Measurements from ENCODE around the gene CHIT1. TPM values are rescaled to one million over a fixed set of nuclear protein-coding genes. Genes with fewer than 3 reads are reported as not detected.
"Not testable (repeated sequence)": the region's sequence is repeated elsewhere in the genome, so short reads cannot be mapped to it uniquely, and the experiment has no call there.

Gene CHIT1
- total RNA-seq, 2 donors from 2014 or later, result 0.30 TPM; not detected in 1

DNA sequence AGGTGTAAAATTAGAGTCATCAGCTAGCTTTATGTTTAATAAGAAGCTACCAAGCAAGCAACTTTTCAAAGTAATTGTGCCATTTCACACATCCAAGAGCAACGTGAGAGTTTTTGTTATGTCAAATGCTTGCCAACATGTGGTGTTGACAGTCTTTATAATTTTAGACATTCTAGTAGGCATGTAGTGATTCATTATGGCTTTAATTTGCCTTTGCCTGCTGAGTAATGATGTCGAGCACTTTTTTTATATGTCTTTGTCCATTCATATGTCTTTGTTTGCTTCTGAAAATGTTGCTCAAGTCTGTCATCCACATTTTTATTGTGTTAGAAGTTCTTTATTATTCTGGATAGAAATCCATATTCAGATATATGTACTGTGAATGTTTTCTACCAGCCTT, 21.4 kb upstream of the CHIT1 start:
- Histone ChIP-seq H3K4me3 (no peak overlapping the region), H3K4me1 (no peaks in the 10 kb centered on the region), H3K9ac (ENCODE audit: low read depth in 2 of 2, low read length in 2 of 2) (no peak overlapping the region), H3K27me3 (no peaks in the 10 kb centered on the region), H3K9me3 (no peaks in the 10 kb centered on the region), H3K36me3 (no peaks in the 10 kb centered on the region), H3K27ac (no peak overlapping the region)
- intact Hi-C loops (cut with DNase I), result no loop called here
- no peak for DNase-seq
- TF ChIP-seq, protein P1, sequence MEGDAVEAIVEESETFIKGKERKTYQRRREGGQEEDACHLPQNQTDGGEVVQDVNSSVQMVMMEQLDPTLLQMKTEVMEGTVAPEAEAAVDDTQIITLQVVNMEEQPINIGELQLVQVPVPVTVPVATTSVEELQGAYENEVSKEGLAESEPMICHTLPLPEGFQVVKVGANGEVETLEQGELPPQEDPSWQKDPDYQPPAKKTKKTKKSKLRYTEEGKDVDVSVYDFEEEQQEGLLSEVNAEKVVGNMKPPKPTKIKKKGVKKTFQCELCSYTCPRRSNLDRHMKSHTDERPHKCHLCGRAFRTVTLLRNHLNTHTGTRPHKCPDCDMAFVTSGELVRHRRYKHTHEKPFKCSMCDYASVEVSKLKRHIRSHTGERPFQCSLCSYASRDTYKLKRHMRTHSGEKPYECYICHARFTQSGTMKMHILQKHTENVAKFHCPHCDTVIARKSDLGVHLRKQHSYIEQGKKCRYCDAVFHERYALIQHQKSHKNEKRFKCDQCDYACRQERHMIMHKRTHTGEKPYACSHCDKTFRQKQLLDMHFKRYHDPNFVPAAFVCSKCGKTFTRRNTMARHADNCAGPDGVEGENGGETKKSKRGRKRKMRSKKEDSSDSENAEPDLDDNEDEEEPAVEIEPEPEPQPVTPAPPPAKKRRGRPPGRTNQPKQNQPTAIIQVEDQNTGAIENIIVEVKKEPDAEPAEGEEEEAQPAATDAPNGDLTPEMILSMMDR (IDR thresholded peaks at IDR 0.05), result no peak

DNA sequence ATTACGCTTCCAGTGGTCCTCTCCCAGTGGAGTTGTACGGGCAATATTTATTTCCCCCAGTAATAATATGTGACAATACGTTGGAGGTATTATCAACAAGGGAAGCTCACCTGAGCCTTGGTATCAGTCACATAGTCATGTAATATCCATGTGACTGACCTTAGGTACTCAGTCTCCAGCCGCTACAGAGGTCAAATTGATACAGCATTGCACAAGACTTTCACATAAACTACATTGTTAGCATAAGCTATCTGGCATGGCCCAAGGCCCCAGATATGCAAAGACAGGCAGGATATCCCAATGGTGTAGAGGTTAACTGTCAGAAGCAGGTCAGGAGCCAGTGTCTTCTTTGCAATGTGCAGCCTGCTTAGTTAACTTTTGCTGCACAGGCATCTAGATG, 15.3 kb upstream of the CHIT1 start:
- DNase-seq, result no peak
- H3K27me3 ChIP-seq, result no peaks in the 10 kb centered on the region
- no peaks in the 10 kb centered on the region for H3K9me3 ChIP-seq
- H3K4me1 ChIP-seq, result no peaks in the 10 kb centered on the region
- H3K4me3 ChIP-seq, result no peak overlapping the region
- intact Hi-C loops (cut with DNase I), result no loop called here
- TF ChIP-seq, protein P1 (IDR thresholded peaks at IDR 0.05), result no peak
- H3K27ac ChIP-seq, result no peak overlapping the region
- H3K9ac ChIP-seq (ENCODE audit: low read depth in 2 of 2, low read length in 2 of 2), result no peak overlapping the region
- H3K36me3 ChIP-seq, result no peaks in the 10 kb centered on the region

DNA sequence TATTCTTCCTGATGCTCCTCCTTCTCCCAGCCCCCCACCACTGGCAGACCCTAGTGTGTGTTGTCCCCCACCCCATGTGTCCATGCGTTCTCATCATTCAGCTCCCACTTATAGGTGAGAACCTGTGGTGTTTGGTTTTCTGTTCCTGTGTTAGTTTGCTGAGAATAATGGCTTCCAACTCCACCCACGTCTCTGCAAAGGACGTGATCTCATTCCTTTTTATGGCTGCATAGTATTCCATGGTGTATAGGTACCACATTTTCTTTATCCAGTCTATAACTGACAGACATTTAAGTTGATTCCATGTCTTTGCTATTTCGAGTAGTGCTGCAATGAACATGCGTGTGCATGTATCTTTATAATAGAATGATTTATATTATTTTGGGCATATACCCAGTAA, 12.2 kb upstream of the CHIT1 start:
- H3K4me3 ChIP-seq; H3K27ac ChIP-seq; H3K27me3 ChIP-seq; H3K9ac ChIP-seq (ENCODE audit: low read depth in 2 of 2, low read length in 2 of 2); H3K36me3 ChIP-seq; DNase-seq; H3K9me3 ChIP-seq; H3K4me1 ChIP-seq; intact Hi-C loops (cut with DNase I): not testable (repeated sequence)

DNA sequence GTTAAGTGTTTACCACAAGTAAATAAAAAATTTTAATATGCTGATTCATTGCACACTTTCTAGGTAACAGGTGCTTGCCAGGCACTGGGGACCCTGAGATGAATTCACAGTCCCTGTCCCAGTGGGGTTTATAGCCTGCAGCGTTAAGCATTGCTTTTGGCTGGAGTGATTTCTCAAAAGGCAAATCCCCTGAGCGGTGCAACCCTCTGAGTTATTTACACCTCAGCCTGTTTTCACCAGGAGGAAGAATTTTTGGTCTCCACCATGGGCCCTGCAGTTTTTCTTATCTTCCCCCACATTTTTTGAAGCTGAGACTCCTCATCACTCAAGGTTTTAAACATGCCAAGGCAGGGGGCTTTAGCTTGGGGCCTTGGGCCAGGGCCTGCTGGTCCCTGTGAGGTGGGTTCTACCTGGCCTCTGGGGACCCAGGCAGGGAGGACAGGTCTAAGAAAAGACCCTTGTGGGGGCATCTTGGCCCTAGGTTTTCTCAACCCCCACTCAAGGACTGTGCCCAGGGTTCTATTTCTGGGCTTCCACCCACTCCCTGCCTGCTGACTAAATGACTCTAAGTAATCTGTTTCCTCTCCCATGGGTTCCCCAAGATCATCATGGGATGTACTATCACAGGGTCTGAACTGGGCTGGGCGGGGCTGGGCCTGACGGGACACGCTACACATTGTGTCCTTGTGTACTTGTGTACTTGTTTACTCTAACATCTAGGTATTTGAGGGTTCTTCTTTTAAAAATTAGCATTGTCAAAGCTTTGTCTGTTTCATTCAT, 10.2 kb upstream of the CHIT1 start:
- Histone ChIP-seq H3K27me3 (no peaks in the 10 kb centered on the region), H3K36me3 (no peaks in the 10 kb centered on the region), H3K27ac (no peak overlapping the region), H3K9me3 (no peaks in the 10 kb centered on the region), H3K4me3 (no peak overlapping the region), H3K9ac (ENCODE audit: low read depth in 2 of 2, low read length in 2 of 2) (no peak overlapping the region), H3K4me1 (no peaks in the 10 kb centered on the region)
- TF ChIP-seq, protein P1 (IDR thresholded peaks at IDR 0.05), result no peak
- no peak for DNase-seq
- intact Hi-C loops (cut with DNase I), result no loop called here

DNA sequence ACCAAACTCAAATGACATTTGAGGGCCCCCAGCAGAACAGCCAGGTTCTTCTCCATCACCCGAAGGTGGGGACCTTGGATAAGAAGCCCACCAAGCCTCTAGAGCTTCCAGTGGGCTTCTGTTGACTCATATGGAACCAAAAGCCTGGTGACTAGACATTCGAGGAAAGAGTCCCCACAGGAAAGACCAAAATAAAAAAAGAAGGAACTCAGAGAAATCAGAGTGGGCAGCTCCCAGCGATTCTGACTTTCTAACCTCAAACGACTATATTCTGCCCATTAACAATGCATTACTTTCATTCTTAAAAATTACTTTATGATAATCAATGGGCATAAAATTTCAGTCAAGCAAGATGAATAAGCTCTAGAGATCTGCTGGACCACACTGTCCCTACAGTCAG, 9.6 kb upstream of the CHIT1 start:
- H3K4me3 ChIP-seq, result no peak overlapping the region
- TF ChIP-seq, protein P1 (IDR thresholded peaks at IDR 0.05), result no peak
- DNase-seq, result no peak
- H3K27me3 ChIP-seq, result no peaks in the 10 kb centered on the region
- H3K9me3 ChIP-seq, result no peaks in the 10 kb centered on the region
- intact Hi-C loops (cut with DNase I), result no loop called here
- H3K4me1 ChIP-seq, result no peaks in the 10 kb centered on the region
- no peaks in the 10 kb centered on the region for H3K36me3 ChIP-seq
- H3K9ac ChIP-seq (ENCODE audit: low read depth in 2 of 2, low read length in 2 of 2), result no peak overlapping the region
- H3K27ac ChIP-seq, result no peak overlapping the region

DNA sequence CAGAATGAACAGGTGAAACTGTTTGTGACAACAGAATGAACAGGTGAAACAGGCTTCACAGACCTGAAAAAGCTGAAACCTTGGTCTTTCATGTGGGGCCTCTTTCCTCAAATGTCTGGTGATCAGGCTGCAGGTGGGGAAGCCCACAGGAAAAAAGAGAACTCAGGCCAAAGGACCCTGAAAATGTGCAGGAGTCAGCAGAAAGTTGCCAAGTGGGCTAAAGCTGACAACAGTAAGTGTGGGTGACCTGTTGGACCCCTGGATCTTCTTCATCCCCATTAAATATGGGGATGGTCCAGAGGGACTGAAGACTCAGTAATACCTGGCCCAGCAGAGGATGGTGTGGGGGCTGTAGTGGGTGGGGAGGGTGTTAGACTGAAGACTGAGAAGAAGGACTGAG, 9.1 kb upstream of the CHIT1 start:
- no peak overlapping the region for H3K4me3 ChIP-seq
- no peak overlapping the region for H3K9ac ChIP-seq (ENCODE audit: low read depth in 2 of 2, low read length in 2 of 2)
- DNase-seq, result no peak
- TF ChIP-seq, protein P1 (IDR thresholded peaks at IDR 0.05), result no peak
- H3K36me3 ChIP-seq, result no peaks in the 10 kb centered on the region
- intact Hi-C loops (cut with DNase I), result no loop called here
- no peak overlapping the region for H3K27ac ChIP-seq
- no peaks in the 10 kb centered on the region for H3K27me3 ChIP-seq
- no peaks in the 10 kb centered on the region for H3K9me3 ChIP-seq
- H3K4me1 ChIP-seq, result no peaks in the 10 kb centered on the region

DNA sequence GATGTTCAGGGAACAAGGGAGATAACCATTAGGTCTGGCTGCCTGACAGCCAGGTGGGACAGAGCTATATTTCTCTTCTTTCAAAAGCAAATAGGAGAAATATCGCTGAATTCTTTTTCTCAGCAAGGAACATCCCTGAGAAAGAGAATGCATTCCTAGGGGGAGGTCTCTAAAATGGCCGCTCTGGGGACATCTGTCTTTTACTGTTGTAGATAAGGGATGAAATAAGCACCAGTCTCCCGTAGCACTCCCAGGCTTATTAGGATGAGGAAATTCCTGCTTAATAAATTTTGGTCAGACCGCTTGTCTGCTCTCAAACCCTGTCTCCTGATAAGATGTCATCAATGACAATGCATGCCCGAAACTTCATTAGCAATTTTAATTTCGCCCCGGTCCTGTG, 5.4 kb upstream of the CHIT1 start:
- H3K4me3 ChIP-seq; H3K9ac ChIP-seq (ENCODE audit: low read depth in 2 of 2, low read length in 2 of 2); H3K27ac ChIP-seq; H3K27me3 ChIP-seq; DNase-seq; H3K9me3 ChIP-seq; H3K4me1 ChIP-seq; intact Hi-C loops (cut with DNase I); H3K36me3 ChIP-seq: not testable (repeated sequence)

Measured in colonic mucosa (tissue), 4 donors.